ENCODE results near the gene OR56B1. TPM values are rescaled to one million over a fixed set of nuclear protein-coding genes. Genes with fewer than 3 reads are reported as not detected.

Gene OR56B1
- total RNA-seq, 1 donor, result under 0.01 TPM

GRCh38 chr11:5701055-5701577 lies 35.1 kb upstream of the OR56B1 start:
- Histone ChIP-seq H3K27me3 (ENCODE audit: insufficient read depth, low read length) (no peaks in the 10 kb centered on the region), H3K4me3 (ENCODE audit: insufficient read depth, low read length) (no peak overlapping the region), H3K36me3 (ENCODE audit: insufficient read depth, low read length) (peaks cover 61% of the 10 kb centered on the region), H3K4me1 (ENCODE audit: insufficient read depth, low read length) (no peaks in the 10 kb centered on the region), H4K20me1 (ENCODE audit: insufficient read depth, low read length) (no peaks in the 10 kb centered on the region), H3K79me2 (ENCODE audit: insufficient read depth, low read length) (peaks cover 6% of the 10 kb centered on the region), H3K27ac (ENCODE audit: low read depth, low read length) (no peak overlapping the region), H3K4me2 (ENCODE audit: insufficient read depth, low read length) (no peak overlapping the region), H2AFZ (ENCODE audit: low read length) (no peak overlapping the region), H3K9me3 (ENCODE audit: low read depth, low read length) (no peaks in the 10 kb centered on the region)
- no peak for TF ChIP-seq CTCF (IDR thresholded peaks at IDR 0.05; ENCODE audit: extremely low read depth, low read depth, low read length)
- no peak for DNase-seq (ENCODE audit: insufficient read length, low spot score, missing footprints)

- DNase-seq (ENCODE audit: insufficient read length, low spot score, missing footprints), result no peak
- H4K20me1 ChIP-seq (ENCODE audit: insufficient read depth, low read length), result no peaks in the 10 kb centered on the region
- TF ChIP-seq CTCF (IDR thresholded peaks at IDR 0.05; ENCODE audit: extremely low read depth, low read depth, low read length), result no peak
- no peaks in the 10 kb centered on the region for H3K27me3 ChIP-seq (ENCODE audit: insufficient read depth, low read length)
- no peak overlapping the region for H2AFZ ChIP-seq (ENCODE audit: low read length)
- no peak overlapping the region for H3K4me2 ChIP-seq (ENCODE audit: insufficient read depth, low read length)
- no peaks in the 10 kb centered on the region for H3K9me3 ChIP-seq (ENCODE audit: low read depth, low read length)
- H3K4me3 ChIP-seq (ENCODE audit: insufficient read depth, low read length), result no peak overlapping the region
- H3K4me1 ChIP-seq (ENCODE audit: insufficient read depth, low read length), result no peaks in the 10 kb centered on the region
- H3K36me3 ChIP-seq (ENCODE audit: insufficient read depth, low read length), result peaks cover 63% of the 10 kb centered on the region
- peaks cover 3% of the 10 kb centered on the region for H3K79me2 ChIP-seq (ENCODE audit: insufficient read depth, low read length)
- no peak overlapping the region for H3K27ac ChIP-seq (ENCODE audit: low read depth, low read length)
Measured at GRCh38 chr11:5703741-5704536, 32.3 kb upstream of the OR56B1 start.

- H3K9me3 ChIP-seq (ENCODE audit: low read depth, low read length), result no peaks in the 10 kb centered on the region
- H3K4me3 ChIP-seq (ENCODE audit: insufficient read depth, low read length), result no peak overlapping the region
- no peaks in the 10 kb centered on the region for H3K27me3 ChIP-seq (ENCODE audit: insufficient read depth, low read length)
- H2AFZ ChIP-seq (ENCODE audit: low read length), result no peak overlapping the region
- H3K27ac ChIP-seq (ENCODE audit: low read depth, low read length), result no peak overlapping the region
- H3K79me2 ChIP-seq (ENCODE audit: insufficient read depth, low read length), result peaks cover 3% of the 10 kb centered on the region
- peaks cover 63% of the 10 kb centered on the region for H3K36me3 ChIP-seq (ENCODE audit: insufficient read depth, low read length)
- H3K4me2 ChIP-seq (ENCODE audit: insufficient read depth, low read length), result no peak overlapping the region
- no peak for TF ChIP-seq CTCF (IDR thresholded peaks at IDR 0.05; ENCODE audit: extremely low read depth, low read depth, low read length)
- H4K20me1 ChIP-seq (ENCODE audit: insufficient read depth, low read length), result no peaks in the 10 kb centered on the region
- H3K4me1 ChIP-seq (ENCODE audit: insufficient read depth, low read length), result no peaks in the 10 kb centered on the region
- no peak for DNase-seq (ENCODE audit: insufficient read length, low spot score, missing footprints)
Measured at GRCh38 chr11:5705688-5706087, 30.6 kb upstream of the OR56B1 start.

- no peak overlapping the region for H3K27ac ChIP-seq (ENCODE audit: low read depth, low read length)
- DNase-seq (ENCODE audit: insufficient read length, low spot score, missing footprints), result no peak
- peak; percentile 38 for TF ChIP-seq CTCF (IDR thresholded peaks at IDR 0.05; ENCODE audit: extremely low read depth, low read depth, low read length)
Measured at GRCh38 chr11:5712507-5712906, 23.7 kb upstream of the OR56B1 start.

More at GRCh38 chr11:5712507-5712906, 23.7 kb upstream of the OR56B1 start:
- no peak overlapping the region for H2AFZ ChIP-seq (ENCODE audit: low read length)
- H3K4me2 ChIP-seq (ENCODE audit: insufficient read depth, low read length), result no peak overlapping the region
- H3K4me3 ChIP-seq (ENCODE audit: insufficient read depth, low read length), result no peak overlapping the region
- no peaks in the 10 kb centered on the region for H3K9me3 ChIP-seq (ENCODE audit: low read depth, low read length)
- no peaks in the 10 kb centered on the region for H3K4me1 ChIP-seq (ENCODE audit: insufficient read depth, low read length)
- H4K20me1 ChIP-seq (ENCODE audit: insufficient read depth, low read length), result no peaks in the 10 kb centered on the region
- peaks cover 22% of the 10 kb centered on the region for H3K36me3 ChIP-seq (ENCODE audit: insufficient read depth, low read length)
- H3K27me3 ChIP-seq (ENCODE audit: insufficient read depth, low read length), result no peaks in the 10 kb centered on the region
- H3K79me2 ChIP-seq (ENCODE audit: insufficient read depth, low read length), result no peaks in the 10 kb centered on the region
